Hematopoietic multipotent progenitor cell treated with erythropoietin and hydrocortisone succinate and interleukin-3 and kit ligand, for 6 days (in vitro differentiated cells): Measurements from ENCODE around the gene DNAJB14.
A peak's percentile ranks its signal among the peaks of the same experiment; 100 is the strongest.

Source experiments
- DNase-seq: peaks from one replicate; pipeline ENCODE4 v3.0.0-alpha.2; 2015

Gene DNAJB14

GRCh38 chr4:99861120-99861905, 85.1 kb downstream of the DNAJB14 start:
- DNase-seq: peak; percentile 13

GRCh38 chr4:99860521-99860920, 85.9 kb downstream of the DNAJB14 start:
- DNase-seq: no peak

DNA sequence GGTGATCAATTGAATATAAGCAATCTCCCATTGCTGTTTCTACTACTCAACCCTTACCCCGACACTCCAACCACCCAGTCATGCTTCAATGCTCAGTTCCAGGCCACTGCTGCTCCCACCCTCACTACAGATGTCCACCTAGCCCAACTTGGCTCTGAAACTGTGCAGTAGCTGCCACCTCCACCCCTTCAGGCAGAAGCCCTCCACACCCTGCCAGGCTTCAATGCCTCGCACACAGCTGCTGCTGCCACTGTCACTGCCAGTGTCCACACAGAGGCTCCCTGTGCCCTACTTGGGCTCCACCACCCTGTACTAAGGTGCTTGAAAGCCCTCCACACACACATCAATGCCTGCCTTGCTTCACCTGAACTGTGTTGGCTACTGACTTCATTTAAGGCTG, 86.8 kb downstream of the DNAJB14 start:
- no peak for DNase-seq

DNA sequence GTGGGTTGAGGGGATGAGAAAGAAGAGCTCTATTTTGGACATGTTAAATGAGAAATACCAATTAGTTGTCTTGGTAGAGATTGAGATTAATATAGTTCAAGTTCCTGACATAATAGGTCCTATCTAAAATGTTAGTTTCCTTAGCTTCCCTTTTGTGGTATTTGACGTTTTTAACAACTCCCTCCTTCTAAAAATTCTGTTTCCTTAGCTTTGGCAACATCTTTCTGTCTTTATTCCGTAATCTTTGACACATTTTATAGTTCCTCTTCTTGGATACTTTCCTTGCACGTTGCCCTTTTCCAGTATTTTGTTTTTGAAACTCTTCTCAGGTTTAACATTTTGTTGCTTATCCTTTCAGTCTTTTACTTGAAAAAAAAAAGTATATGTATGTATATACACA, 89.1 kb downstream of the DNAJB14 start:
- peak; percentile 22 for DNase-seq

DNA sequence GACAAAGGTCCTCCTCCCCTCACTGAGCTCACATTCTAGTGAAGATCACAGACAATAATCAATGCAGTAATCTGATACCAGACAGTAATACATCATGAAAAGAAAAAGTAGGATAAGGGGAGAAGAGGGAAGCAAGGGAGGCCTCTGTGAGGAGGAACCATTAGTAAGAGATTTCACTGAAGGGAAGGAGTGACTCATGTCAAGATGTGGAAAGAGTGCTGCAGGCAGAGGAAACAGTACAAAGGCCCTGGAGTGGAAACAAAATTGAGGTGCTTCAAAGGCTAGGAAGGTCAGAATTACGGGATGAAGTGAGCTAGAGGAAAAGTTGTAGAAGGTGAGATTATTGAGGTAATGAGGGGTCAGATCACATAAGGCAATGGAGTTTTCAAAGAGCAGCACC, 90.3 kb downstream of the DNAJB14 start:
- peak; percentile 40 for DNase-seq

- DNase-seq: peak; percentile 51
Measured at GRCh38 chr4:99855678-99856077, 90.7 kb downstream of the DNAJB14 start.

DNA sequence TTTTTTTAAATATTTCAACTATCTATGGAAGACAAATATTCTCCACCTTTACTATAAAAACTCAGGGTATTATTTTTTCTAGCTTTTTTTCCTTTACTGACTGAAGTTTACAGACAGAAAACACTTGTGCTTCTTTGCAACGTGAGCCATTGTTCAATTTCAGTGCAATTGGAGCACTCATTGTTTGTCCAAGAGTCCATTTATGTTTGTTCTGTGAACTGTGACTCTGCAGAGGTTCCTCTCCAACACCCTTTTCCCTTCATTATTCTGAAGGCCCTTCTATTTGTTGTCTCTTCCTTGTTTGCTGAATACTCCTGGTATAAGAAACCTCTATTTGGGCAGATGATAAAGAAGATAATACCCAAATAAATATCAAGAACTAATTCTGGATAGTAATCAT, 92.4 kb downstream of the DNAJB14 start:
- no peak for DNase-seq

- DNase-seq: no peak
Measured at GRCh38 chr4:99853190-99853589, 93.2 kb downstream of the DNAJB14 start.

GRCh38 chr4:99852199-99852749, 94.1 kb downstream of the DNAJB14 start:
- DNase-seq: no peak

- no peak for DNase-seq
Measured at GRCh38 chr4:99848591-99849001, 97.8 kb downstream of the DNAJB14 start.

DNA sequence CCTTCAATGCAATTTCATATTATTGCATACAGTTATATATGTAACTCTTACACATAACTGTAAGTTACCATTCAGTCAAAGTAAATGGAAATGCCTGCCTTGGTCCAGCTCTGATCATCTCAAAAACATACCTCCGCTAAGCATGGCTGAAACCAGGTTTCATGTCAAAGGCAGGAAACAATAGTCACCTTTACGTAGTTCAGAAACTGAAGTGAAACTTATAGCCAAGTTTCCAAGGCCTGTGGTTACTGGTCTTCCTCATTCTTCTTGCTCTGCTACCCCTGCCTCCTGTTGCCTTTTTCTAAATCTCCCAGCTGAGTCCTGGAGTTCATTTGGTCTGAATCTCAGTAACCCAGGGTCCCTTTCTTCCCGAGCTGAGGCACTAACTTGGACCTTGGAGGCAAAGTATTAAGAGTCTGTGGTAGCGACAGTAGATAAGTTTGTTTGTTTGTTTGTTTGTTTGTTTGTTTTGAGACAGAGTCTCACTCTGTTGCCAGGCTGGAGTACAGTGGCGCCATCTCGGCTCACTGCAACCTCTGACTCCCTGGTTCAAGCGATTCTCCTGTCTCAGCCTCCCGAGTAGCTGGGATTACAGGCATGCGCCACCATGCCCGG, 98.9 kb downstream of the DNAJB14 start:
- no peak for DNase-seq

- DNase-seq: no peak
Measured at GRCh38 chr4:99846891-99847290, 99.5 kb downstream of the DNAJB14 start.
